ENCODE measurements around the gene CLDN18.

GRCh38 chr3:138079901-138080300, 69.9 kb downstream of the CLDN18 start:
- TF ChIP-seq CTCF (IDR thresholded peaks at IDR 0.05; ENCODE audit: low read length) (no peak), EZH2 (optimal IDR thresholded peaks at IDR 0.05; ENCODE audit: low read depth, low read length) (no peak)

All from MM.1S (cell line).